ENCODE results near the gene APOD.

Gene APOD

GRCh38 chr3:195558602-195559001, 25.1 kb downstream of the APOD start:
- Histone ChIP-seq H3K9me3 (replicated peaks in 1 of 2; ENCODE audit: control insufficient read depth in 2 of 2, insufficient read depth in 1 of 2, low read depth in 1 of 2, low read length in 2 of 2) (no peaks in the 10 kb centered on the region), H2BK120ac (ENCODE audit: low read depth, low read length) (no peak overlapping the region), H3K4me3 (ENCODE audit: low read length in 2 of 2) (no peak overlapping the region), H2BK15ac (ENCODE audit: low read length) (no peak overlapping the region), H3K4ac (ENCODE audit: low read length) (no peak overlapping the region), H3K79me1 (ENCODE audit: low read depth, low read length) (no peaks in the 10 kb centered on the region), H3K23ac (ENCODE audit: low read depth, low read length, poor library complexity) (no peak overlapping the region), H4K91ac (ENCODE audit: low read depth, low read length, poor library complexity) (no peak overlapping the region), H2BK5ac (ENCODE audit: low read length) (no peak overlapping the region), H2AK5ac (ENCODE audit: low read depth, low read length) (no peak overlapping the region), H2AFZ (ENCODE audit: low read length) (no peak overlapping the region), H3K18ac (ENCODE audit: low read length) (no peak overlapping the region), H3K27ac (replicated peaks; ENCODE audit: low read length) (no peak overlapping the region), H3K9ac (ENCODE audit: low read depth, low read length, poor library complexity) (no peak overlapping the region), H2BK12ac (ENCODE audit: low read length) (no peak overlapping the region), H3K27me3 (ENCODE audit: control insufficient read depth in 3 of 3, insufficient read depth in 3 of 3, low read depth in 1 of 3, low read length in 3 of 3) (no peaks in the 10 kb centered on the region), H3K14ac (ENCODE audit: low read length) (no peak overlapping the region), H3K4me2 (ENCODE audit: insufficient read depth, low read length, poor library complexity, severe bottlenecking) (no peak overlapping the region), H4K8ac (ENCODE audit: low read depth, low read length) (no peak overlapping the region), H3K4me1 (ENCODE audit: control insufficient read depth in 2 of 2, insufficient read depth in 1 of 2, low read depth in 1 of 2, low read length in 2 of 2) (no peaks in the 10 kb centered on the region), H3K36me3 (replicated peaks in 1 of 2; ENCODE audit: control insufficient read depth in 2 of 2, insufficient read depth in 2 of 2, low read length in 2 of 2) (no peaks in the 10 kb centered on the region)
- DNase-seq (ENCODE audit: low spot score), result no peak
- no CpG with 5 or more reads among the region's 3 CpGs for WGBS, 2 donors (ENCODE audit: extremely low coverage in 2 of 2, insufficient read length in 2 of 2, insufficient replicate concordance in 1 of 2)

- H3K79me1 ChIP-seq (ENCODE audit: low read depth, low read length), result no peaks in the 10 kb centered on the region
- no peaks in the 10 kb centered on the region for H3K27me3 ChIP-seq (ENCODE audit: control insufficient read depth in 3 of 3, insufficient read depth in 3 of 3, low read depth in 1 of 3, low read length in 3 of 3)
- H3K18ac ChIP-seq (ENCODE audit: low read length), result no peak overlapping the region
- no peak overlapping the region for H2BK5ac ChIP-seq (ENCODE audit: low read length)
- H4K91ac ChIP-seq (ENCODE audit: low read depth, low read length, poor library complexity), result no peak overlapping the region
- no peaks in the 10 kb centered on the region for H3K9me3 ChIP-seq (replicated peaks in 1 of 2; ENCODE audit: control insufficient read depth in 2 of 2, insufficient read depth in 1 of 2, low read depth in 1 of 2, low read length in 2 of 2)
- DNase-seq (ENCODE audit: low spot score), result no peak
- no peak overlapping the region for H2BK15ac ChIP-seq (ENCODE audit: low read length)
- no peak overlapping the region for H3K14ac ChIP-seq (ENCODE audit: low read length)
- no peak overlapping the region for H2AFZ ChIP-seq (ENCODE audit: low read length)
- no peak overlapping the region for H3K4ac ChIP-seq (ENCODE audit: low read length)
- H3K4me1 ChIP-seq (ENCODE audit: control insufficient read depth in 2 of 2, insufficient read depth in 1 of 2, low read depth in 1 of 2, low read length in 2 of 2), result no peaks in the 10 kb centered on the region
- no peaks in the 10 kb centered on the region for H3K36me3 ChIP-seq (replicated peaks in 1 of 2; ENCODE audit: control insufficient read depth in 2 of 2, insufficient read depth in 2 of 2, low read length in 2 of 2)
- no peak overlapping the region for H3K4me2 ChIP-seq (ENCODE audit: insufficient read depth, low read length, poor library complexity, severe bottlenecking)
- H4K8ac ChIP-seq (ENCODE audit: low read depth, low read length), result no peak overlapping the region
- no CpG with 5 or more reads among the region's 4 CpGs for WGBS, 2 donors (ENCODE audit: extremely low coverage in 2 of 2, insufficient read length in 2 of 2, insufficient replicate concordance in 1 of 2)
- H3K9ac ChIP-seq (ENCODE audit: low read depth, low read length, poor library complexity), result no peak overlapping the region
- H2BK120ac ChIP-seq (ENCODE audit: low read depth, low read length), result no peak overlapping the region
- no peak overlapping the region for H3K23ac ChIP-seq (ENCODE audit: low read depth, low read length, poor library complexity)
- no peak overlapping the region for H3K4me3 ChIP-seq (ENCODE audit: low read length in 2 of 2)
- H2AK5ac ChIP-seq (ENCODE audit: low read depth, low read length), result no peak overlapping the region
- H2BK12ac ChIP-seq (ENCODE audit: low read length), result no peak overlapping the region
- no peak overlapping the region for H3K27ac ChIP-seq (replicated peaks; ENCODE audit: low read length)
Observed at GRCh38 chr3:195557322-195557721, 26.4 kb downstream of the APOD start.

- H3K4me3 ChIP-seq (ENCODE audit: low read length in 2 of 2), result no peak overlapping the region
- H3K4ac ChIP-seq (ENCODE audit: low read length), result no peak overlapping the region
- no peak overlapping the region for H2BK15ac ChIP-seq (ENCODE audit: low read length)
- no peaks in the 10 kb centered on the region for H3K36me3 ChIP-seq (replicated peaks in 1 of 2; ENCODE audit: control insufficient read depth in 2 of 2, insufficient read depth in 2 of 2, low read length in 2 of 2)
- H4K91ac ChIP-seq (ENCODE audit: low read depth, low read length, poor library complexity), result no peak overlapping the region
- no peak overlapping the region for H2AFZ ChIP-seq (ENCODE audit: low read length)
- no peak overlapping the region for H2BK120ac ChIP-seq (ENCODE audit: low read depth, low read length)
- no peaks in the 10 kb centered on the region for H3K79me1 ChIP-seq (ENCODE audit: low read depth, low read length)
- H3K9me3 ChIP-seq (replicated peaks in 1 of 2; ENCODE audit: control insufficient read depth in 2 of 2, insufficient read depth in 1 of 2, low read depth in 1 of 2, low read length in 2 of 2), result no peaks in the 10 kb centered on the region
- no peak for DNase-seq (ENCODE audit: low spot score)
- no peaks in the 10 kb centered on the region for H3K27me3 ChIP-seq (ENCODE audit: control insufficient read depth in 3 of 3, insufficient read depth in 3 of 3, low read depth in 1 of 3, low read length in 3 of 3)
- no peak overlapping the region for H3K4me2 ChIP-seq (ENCODE audit: insufficient read depth, low read length, poor library complexity, severe bottlenecking)
- H2BK5ac ChIP-seq (ENCODE audit: low read length), result no peak overlapping the region
- H3K14ac ChIP-seq (ENCODE audit: low read length), result no peak overlapping the region
- no peak overlapping the region for H3K9ac ChIP-seq (ENCODE audit: low read depth, low read length, poor library complexity)
- H3K4me1 ChIP-seq (ENCODE audit: control insufficient read depth in 2 of 2, insufficient read depth in 1 of 2, low read depth in 1 of 2, low read length in 2 of 2), result no peaks in the 10 kb centered on the region
- H3K18ac ChIP-seq (ENCODE audit: low read length), result no peak overlapping the region
- no peak overlapping the region for H4K8ac ChIP-seq (ENCODE audit: low read depth, low read length)
- no peak overlapping the region for H2AK5ac ChIP-seq (ENCODE audit: low read depth, low read length)
- H2BK12ac ChIP-seq (ENCODE audit: low read length), result no peak overlapping the region
- no peak overlapping the region for H3K23ac ChIP-seq (ENCODE audit: low read depth, low read length, poor library complexity)
- H3K27ac ChIP-seq (replicated peaks; ENCODE audit: low read length), result no peak overlapping the region
- WGBS, 2 donors (ENCODE audit: extremely low coverage in 2 of 2, insufficient read length in 2 of 2, insufficient replicate concordance in 1 of 2), result no CpG with 5 or more reads among the region's 10 CpGs
Observed at GRCh38 chr3:195556390-195556789, 27.4 kb downstream of the APOD start.

- H2BK5ac ChIP-seq (ENCODE audit: low read length), result no peak overlapping the region
- H3K4me3 ChIP-seq (ENCODE audit: low read length in 2 of 2), result no peak overlapping the region
- no peak overlapping the region for H3K18ac ChIP-seq (ENCODE audit: low read length)
- H3K9me3 ChIP-seq (replicated peaks in 1 of 2; ENCODE audit: control insufficient read depth in 2 of 2, insufficient read depth in 1 of 2, low read depth in 1 of 2, low read length in 2 of 2), result no peaks in the 10 kb centered on the region
- H3K36me3 ChIP-seq (replicated peaks in 1 of 2; ENCODE audit: control insufficient read depth in 2 of 2, insufficient read depth in 2 of 2, low read length in 2 of 2), result no peaks in the 10 kb centered on the region
- H3K14ac ChIP-seq (ENCODE audit: low read length), result no peak overlapping the region
- H3K9ac ChIP-seq (ENCODE audit: low read depth, low read length, poor library complexity), result no peak overlapping the region
- H3K27me3 ChIP-seq (ENCODE audit: control insufficient read depth in 3 of 3, insufficient read depth in 3 of 3, low read depth in 1 of 3, low read length in 3 of 3), result peaks cover 0 to 3% (median 0%) of the 10 kb centered on the region in 3 experiments
- H3K4ac ChIP-seq (ENCODE audit: low read length), result no peak overlapping the region
- H4K8ac ChIP-seq (ENCODE audit: low read depth, low read length), result no peak overlapping the region
- WGBS, 2 donors (ENCODE audit: extremely low coverage in 2 of 2, insufficient read length in 2 of 2, insufficient replicate concordance in 1 of 2), result no CpG with 5 or more reads among the region's 8 CpGs
- H4K91ac ChIP-seq (ENCODE audit: low read depth, low read length, poor library complexity), result no peak overlapping the region
- H3K4me1 ChIP-seq (ENCODE audit: control insufficient read depth in 2 of 2, insufficient read depth in 1 of 2, low read depth in 1 of 2, low read length in 2 of 2), result no peaks in the 10 kb centered on the region
- no peak for DNase-seq (ENCODE audit: low spot score)
- no peak overlapping the region for H2BK15ac ChIP-seq (ENCODE audit: low read length)
- H3K27ac ChIP-seq (replicated peaks; ENCODE audit: low read length), result no peak overlapping the region
- no peak overlapping the region for H2AFZ ChIP-seq (ENCODE audit: low read length)
- H2BK12ac ChIP-seq (ENCODE audit: low read length), result no peak overlapping the region
- H3K4me2 ChIP-seq (ENCODE audit: insufficient read depth, low read length, poor library complexity, severe bottlenecking), result no peak overlapping the region
- H2AK5ac ChIP-seq (ENCODE audit: low read depth, low read length), result no peak overlapping the region
- no peak overlapping the region for H3K23ac ChIP-seq (ENCODE audit: low read depth, low read length, poor library complexity)
- H3K79me1 ChIP-seq (ENCODE audit: low read depth, low read length), result no peaks in the 10 kb centered on the region
- H2BK120ac ChIP-seq (ENCODE audit: low read depth, low read length), result no peak overlapping the region
Observed at GRCh38 chr3:195555110-195555509, 28.6 kb downstream of the APOD start.

Measured in neuronal stem cell (in vitro differentiated cells).